Caco-2 (cell line): ENCODE data around the gene PNPLA1. TPM values are rescaled to one million over a fixed set of nuclear protein-coding genes. Genes with fewer than 3 reads are reported as not detected.
A peak's percentile ranks its signal among the peaks of the same experiment; 100 is the strongest.

Source experiments
- BruUV-seq: library from RNA; stranded (reverse); fragments of 400-500 nt; replicated peaks from 2 replicates; lab custom pipeline; 2021; lab: Mats Ljungman, UMichigan
- CTCF ChIA-PET: fragments of 300-600 bp; sonication (Branson Sonifier 250); formaldehyde crosslinking; loops from one replicate; lab custom pipeline; 2022; ENCODE audit warnings: antibody characterized with exemption; lab: Charles Lee
- POLR2A ChIA-PET: fragments of 300-600 bp; sonication (Branson Sonifier 250); formaldehyde crosslinking; loops from one replicate; lab custom pipeline; 2022; ENCODE audit warnings: antibody characterized with exemption; lab: Charles Lee
- DNase-seq, 2 experiments: peaks; one replicate each; pipeline versions ENCODE4 v3.0.0 to v3.0.0-alpha.2; 2020 to 2022
- H3K27me3 ChIP-seq: replicated peaks from 2 replicates; pipeline ENCODE4 v1.6.0; 2011; ENCODE audit warnings: low read length; ENCODE audit not compliant: control insufficient read depth, insufficient read depth
- H3K36me3 ChIP-seq: 2 replicates; pipeline ENCODE4 v1.5.1; 2011; ENCODE audit warnings: low read length; ENCODE audit not compliant: control insufficient read depth, insufficient read depth
- H3K4me1 ChIP-seq: fragments of 250-450 bp; sonication (Bioruptor Pico); 2 replicates; pipeline ENCODE4 v1.5.1; 2020; ENCODE audit warnings: mild to moderate bottlenecking
- H3K4me3 ChIP-seq: 2 replicates; pipeline ENCODE4 v1.5.1; 2011; ENCODE audit warnings: low read depth, mild to moderate bottlenecking, control low read depth, low read length
- H3K9me3 ChIP-seq: fragments of 250-450 bp; sonication (Bioruptor Pico); 2 replicates; pipeline ENCODE4 v1.5.1; 2020; ENCODE audit warnings: mild to moderate bottlenecking, moderate library complexity
- H3K27ac Mint-ChIP-seq: one replicate; pipeline ENCODE4 v1.8.0; 2022; ENCODE audit warnings: mixed read lengths; ENCODE audit not compliant: unreplicated experiment
- H3K27me3 Mint-ChIP-seq: one replicate; pipeline ENCODE4 v1.8.0; 2022; ENCODE audit warnings: mixed read lengths; ENCODE audit not compliant: insufficient read depth, unreplicated experiment
- H3K36me3 Mint-ChIP-seq: one replicate; pipeline ENCODE4 v1.8.0; 2022; ENCODE audit warnings: mild to moderate bottlenecking, mixed read lengths; ENCODE audit not compliant: insufficient read depth, unreplicated experiment
- H3K4me1 Mint-ChIP-seq: one replicate; pipeline ENCODE4 v1.8.0; 2022; ENCODE audit warnings: low read depth, mixed read lengths; ENCODE audit not compliant: unreplicated experiment
- H3K4me3 Mint-ChIP-seq: one replicate; pipeline ENCODE4 v1.8.0; 2022; ENCODE audit warnings: mild to moderate bottlenecking, moderate library complexity, mixed read lengths; ENCODE audit not compliant: unreplicated experiment
- H3K9me3 Mint-ChIP-seq: one replicate; pipeline ENCODE4 v1.8.0; 2022; ENCODE audit warnings: mixed read lengths; ENCODE audit not compliant: unreplicated experiment
- intact Hi-C: fragments of 100-400 bp; cut with micrococcal nuclease; formaldehyde crosslinking; loops from one replicate; pipeline ENCODE4 v1.10.0; 2022; ENCODE audit not compliant: unreplicated experiment
- total RNA-seq: library from RNA; stranded (reverse); gene quantifications from 2 replicates; pipeline ENCODE4 v1.2.3, GENCODE V29; 2022
- TF ChIP-seq, protein P1 (sequence below), 2 experiments: fragments of 200-600 bp in 1 of 2; IDR thresholded peaks; 1 replicate in 1 of 2; 2 replicates in 1 of 2; pipeline versions ENCODE4 v1.5.1 to v1.8.0; 2011 to 2022; ENCODE audit warnings: antibody characterized with exemption in 1 of 2, control low read depth in 1 of 2, inconsistent platforms in 1 of 2, low read depth in 1 of 2, low read length in 1 of 2, mild to moderate bottlenecking in 1 of 2, moderate library complexity in 1 of 2; ENCODE audit not compliant: insufficient read depth in 1 of 2, severe bottlenecking in 1 of 2, unreplicated experiment in 1 of 2

Gene PNPLA1
- total RNA-seq, 1 experiment from 2014 or later, result 0.25 TPM

- intact Hi-C loops, result no loop called here
- H3K4me1 Mint-ChIP-seq, result peaks cover 33% of the 10 kb centered on the region
- no peaks in the 10 kb centered on the region for H3K36me3 Mint-ChIP-seq
- no peak overlapping the region for H3K4me3 Mint-ChIP-seq
- no peaks in the 10 kb centered on the region for H3K27me3 Mint-ChIP-seq
- ChIA-PET POLR2A (no interaction called here), CTCF (no interaction called here)
- Histone ChIP-seq H3K9me3 (no peaks in the 10 kb centered on the region), H3K4me3 (no peak overlapping the region), H3K27me3 (no peaks in the 10 kb centered on the region), H3K4me1 (peaks cover 13% of the 10 kb centered on the region), H3K36me3 (no peaks in the 10 kb centered on the region)
- TF ChIP-seq, protein P1, sequence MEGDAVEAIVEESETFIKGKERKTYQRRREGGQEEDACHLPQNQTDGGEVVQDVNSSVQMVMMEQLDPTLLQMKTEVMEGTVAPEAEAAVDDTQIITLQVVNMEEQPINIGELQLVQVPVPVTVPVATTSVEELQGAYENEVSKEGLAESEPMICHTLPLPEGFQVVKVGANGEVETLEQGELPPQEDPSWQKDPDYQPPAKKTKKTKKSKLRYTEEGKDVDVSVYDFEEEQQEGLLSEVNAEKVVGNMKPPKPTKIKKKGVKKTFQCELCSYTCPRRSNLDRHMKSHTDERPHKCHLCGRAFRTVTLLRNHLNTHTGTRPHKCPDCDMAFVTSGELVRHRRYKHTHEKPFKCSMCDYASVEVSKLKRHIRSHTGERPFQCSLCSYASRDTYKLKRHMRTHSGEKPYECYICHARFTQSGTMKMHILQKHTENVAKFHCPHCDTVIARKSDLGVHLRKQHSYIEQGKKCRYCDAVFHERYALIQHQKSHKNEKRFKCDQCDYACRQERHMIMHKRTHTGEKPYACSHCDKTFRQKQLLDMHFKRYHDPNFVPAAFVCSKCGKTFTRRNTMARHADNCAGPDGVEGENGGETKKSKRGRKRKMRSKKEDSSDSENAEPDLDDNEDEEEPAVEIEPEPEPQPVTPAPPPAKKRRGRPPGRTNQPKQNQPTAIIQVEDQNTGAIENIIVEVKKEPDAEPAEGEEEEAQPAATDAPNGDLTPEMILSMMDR (IDR thresholded peaks at IDR 0.05; ENCODE audit: insufficient read depth in 1 of 2, low read depth in 1 of 2, low read length in 1 of 2, severe bottlenecking in 1 of 2, unreplicated experiment in 1 of 2), result no peak
- no peak for DNase-seq
- BruUV-seq, result no TSS peak
- H3K9me3 Mint-ChIP-seq, result no peaks in the 10 kb centered on the region
- peak overlapping the region; percentile 63 for H3K27ac Mint-ChIP-seq
Observed at GRCh38 chr6:36245572-36246061, 24.2 kb upstream of the PNPLA1 start.

DNA sequence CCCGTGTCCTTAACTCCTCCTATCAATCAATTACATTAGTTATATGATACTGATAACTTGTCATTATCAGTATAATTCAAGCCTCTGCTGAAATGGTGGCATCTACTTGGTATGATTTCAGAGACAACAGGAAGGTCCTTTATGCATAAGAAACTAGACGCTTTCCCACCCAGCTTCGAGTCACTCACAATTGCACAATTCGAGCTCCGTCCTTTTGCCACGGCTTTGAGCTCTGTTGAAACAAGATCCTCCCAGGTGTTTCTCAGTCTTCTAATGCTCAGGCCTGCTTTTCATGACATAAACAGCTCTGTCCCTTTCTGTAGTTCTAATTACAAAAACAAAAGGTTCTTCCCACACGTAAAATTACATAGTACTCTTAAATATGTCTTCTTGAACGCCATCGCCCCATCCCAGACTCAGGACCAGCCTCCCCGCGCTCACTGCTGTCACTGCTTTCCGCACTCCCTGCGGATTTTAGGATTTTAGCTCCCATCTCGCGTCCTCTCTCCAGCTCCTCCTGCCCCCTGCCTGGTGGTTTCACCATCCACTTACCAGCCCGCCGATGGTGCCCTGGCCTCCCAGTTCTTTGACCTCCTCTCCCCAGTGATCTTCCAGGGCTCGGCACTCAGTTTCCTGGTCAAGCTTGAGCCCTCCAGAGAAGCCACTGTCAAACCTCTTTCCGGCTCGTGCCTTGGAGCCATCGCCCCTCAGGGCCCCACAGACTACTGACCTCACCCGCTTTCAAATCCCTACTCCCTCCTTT, 23.2 kb upstream of the PNPLA1 start:
- peak overlapping the region; percentile 80 for H3K27ac Mint-ChIP-seq
- DNase-seq, result no peak
- no peak overlapping the region for H3K4me3 Mint-ChIP-seq
- no peaks in the 10 kb centered on the region for H3K9me3 ChIP-seq
- no peaks in the 10 kb centered on the region for H3K9me3 Mint-ChIP-seq
- H3K4me3 ChIP-seq, result no peak overlapping the region
- POLR2A ChIA-PET, result no interaction called here
- H3K4me1 Mint-ChIP-seq, result peaks cover 33% of the 10 kb centered on the region
- TF ChIP-seq, protein P1 (IDR thresholded peaks at IDR 0.05; ENCODE audit: insufficient read depth in 1 of 2, low read depth in 1 of 2, low read length in 1 of 2, severe bottlenecking in 1 of 2, unreplicated experiment in 1 of 2), result no peak
- H3K27me3 ChIP-seq, result no peaks in the 10 kb centered on the region
- BruUV-seq, result no TSS peak
- H3K4me1 ChIP-seq, result peaks cover 13% of the 10 kb centered on the region
- no peaks in the 10 kb centered on the region for H3K36me3 Mint-ChIP-seq
- no peaks in the 10 kb centered on the region for H3K36me3 ChIP-seq
- H3K27me3 Mint-ChIP-seq, result no peaks in the 10 kb centered on the region
- CTCF ChIA-PET, result no interaction called here
- intact Hi-C loops, result no loop called here

GRCh38 chr6:36247693-36248092, 22.2 kb upstream of the PNPLA1 start:
- Mint-ChIP-seq H3K27me3 (no peaks in the 10 kb centered on the region), H3K4me1 (peaks cover 23% of the 10 kb centered on the region), H3K27ac (peak overlapping the region; percentile 80), H3K9me3 (no peaks in the 10 kb centered on the region), H3K4me3 (no peak overlapping the region), H3K36me3 (no peaks in the 10 kb centered on the region)
- ChIA-PET CTCF (no interaction called here), POLR2A (no interaction called here)
- H3K4me1 ChIP-seq, result peaks cover 13% of the 10 kb centered on the region
- H3K9me3 ChIP-seq, result no peaks in the 10 kb centered on the region
- H3K27me3 ChIP-seq, result no peaks in the 10 kb centered on the region
- H3K36me3 ChIP-seq, result no peaks in the 10 kb centered on the region
- intact Hi-C loops, result no loop called here
- TF ChIP-seq, protein P1 (IDR thresholded peaks at IDR 0.05; ENCODE audit: insufficient read depth in 1 of 2, low read depth in 1 of 2, low read length in 1 of 2, severe bottlenecking in 1 of 2, unreplicated experiment in 1 of 2), result no peak
- no peak overlapping the region for H3K4me3 ChIP-seq
- BruUV-seq, result no TSS peak
- no peak for DNase-seq
